Measurements from ENCODE around the gene KDM2B.
A peak's percentile ranks its signal among the peaks of the same experiment; 100 is the strongest.

Gene KDM2B

DNA sequence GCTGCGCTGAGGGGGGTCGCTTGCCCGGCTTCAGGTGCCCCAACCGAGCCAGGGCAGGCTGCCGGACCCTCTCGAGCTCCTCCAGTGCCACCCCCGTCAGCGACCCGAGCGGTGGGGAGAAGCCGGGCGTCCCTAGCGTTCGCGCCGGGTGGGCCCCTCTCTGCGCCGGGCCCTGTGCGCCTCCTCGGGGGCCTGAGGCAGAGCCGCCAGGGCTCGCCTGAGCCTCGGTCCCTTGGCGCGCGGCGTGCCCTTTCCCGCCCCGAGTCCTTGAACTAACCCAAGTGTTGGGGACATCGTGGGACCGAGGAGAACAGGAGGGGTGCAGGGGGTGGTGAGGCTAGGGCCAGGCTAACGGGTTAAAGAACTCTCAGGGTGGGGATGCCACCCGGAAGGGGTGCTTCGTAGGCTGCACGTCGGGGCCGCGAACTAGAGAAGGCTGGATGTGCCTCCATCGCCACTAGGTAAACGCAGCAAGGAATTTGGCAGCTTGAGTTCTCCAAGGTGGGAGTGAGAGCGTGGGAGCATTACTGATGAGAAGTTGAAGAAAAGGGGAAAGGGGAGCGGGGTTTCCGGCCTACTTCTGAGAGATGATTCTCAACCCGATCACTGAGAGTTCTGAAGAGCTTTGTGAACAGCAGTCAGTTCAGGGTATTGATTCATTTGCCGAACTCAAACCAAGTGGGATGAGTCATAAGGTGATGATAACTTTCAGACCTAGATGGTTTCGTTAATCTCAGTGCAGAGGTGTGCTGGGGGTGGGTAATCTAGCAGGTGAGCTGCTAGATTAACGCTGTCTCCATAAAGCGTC, 180.3 kb downstream of the KDM2B start:
- peak overlapping the region; percentile 89 for H3K27ac ChIP-seq

GRCh38 chr12:121399391-121400331, 181.2 kb downstream of the KDM2B start, which contains the start of gene RNF34:
RNF34 (plus strand) TSS chr12:121400118; CDS start chr12:121400213, 95 bp downstream.
- peak within 1 kb of the TSS; percentile 89 for H3K27ac ChIP-seq
- TF ChIP-seq CTCF (conservative IDR thresholded peaks at IDR 0.05) = no peak
- peak; percentile 15; the same call in 1 of the 2 replicates for TF ChIP-seq ZFX (IDR thresholded peaks at IDR 0.05)

More for the DNA sequence above, 180.3 kb downstream of the KDM2B start:
- TF ChIP-seq CTCF (conservative IDR thresholded peaks at IDR 0.05) (no peak), ZFX (IDR thresholded peaks at IDR 0.05) (peak; percentile 61)

DNA sequence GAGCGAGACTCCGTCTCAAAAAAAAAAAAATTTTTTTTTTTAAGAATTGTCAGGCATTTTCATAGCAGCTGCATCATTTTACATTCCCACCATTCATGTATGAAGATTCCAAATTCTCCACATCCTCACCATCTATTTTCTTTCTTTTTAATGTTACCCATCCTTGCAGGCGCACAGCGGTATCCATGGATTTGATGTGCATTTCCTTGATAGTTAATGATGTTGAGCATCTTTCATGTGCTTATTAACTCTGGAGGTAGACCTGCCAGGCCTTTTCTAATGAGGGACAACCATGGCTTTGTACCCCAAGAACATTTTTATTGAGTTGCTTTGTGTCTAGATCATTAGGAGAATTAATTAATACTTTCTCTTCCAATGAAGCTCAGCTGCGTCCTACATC, 182.5 kb downstream of the KDM2B start:
- H3K27ac ChIP-seq = no peak overlapping the region
- TF ChIP-seq ZFX (IDR thresholded peaks at IDR 0.05) = no peak
- TF ChIP-seq CTCF (conservative IDR thresholded peaks at IDR 0.05) = no peak

DNA sequence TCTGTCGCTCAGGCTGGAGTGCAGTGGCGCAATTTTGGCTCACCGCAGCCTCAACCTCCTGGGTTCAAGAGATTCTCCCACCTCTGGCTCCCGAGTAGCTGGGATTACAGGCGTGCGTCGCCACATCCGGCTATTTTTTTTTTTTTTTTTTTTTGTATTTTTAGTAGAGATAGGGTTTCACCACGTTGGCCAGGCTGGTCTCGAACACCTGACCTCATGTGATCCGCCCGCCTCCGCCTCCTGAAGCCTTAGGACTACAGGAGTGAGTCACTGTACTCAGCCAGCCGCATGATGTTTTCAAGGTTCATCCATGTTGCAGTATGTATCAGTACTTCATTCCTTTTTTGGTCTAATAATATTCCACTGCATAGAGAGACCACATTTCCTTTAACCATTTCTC, 183.3 kb downstream of the KDM2B start:
- H3K27ac ChIP-seq = no peak overlapping the region
- no peak for TF ChIP-seq CTCF (conservative IDR thresholded peaks at IDR 0.05)
- no peak for TF ChIP-seq ZFX (IDR thresholded peaks at IDR 0.05)

GRCh38 chr12:121392325-121392716, 188.5 kb downstream of the KDM2B start:
- TF ChIP-seq CTCF (conservative IDR thresholded peaks at IDR 0.05) (no peak), ZFX (IDR thresholded peaks at IDR 0.05) (no peak)
- H3K27ac ChIP-seq = no peak overlapping the region

- no peak overlapping the region for H3K27ac ChIP-seq
- TF ChIP-seq ZFX (IDR thresholded peaks at IDR 0.05) = no peak
These were observed 189.1 kb downstream of the KDM2B start for GRCh38 chr12:121391619-121392324.

DNA sequence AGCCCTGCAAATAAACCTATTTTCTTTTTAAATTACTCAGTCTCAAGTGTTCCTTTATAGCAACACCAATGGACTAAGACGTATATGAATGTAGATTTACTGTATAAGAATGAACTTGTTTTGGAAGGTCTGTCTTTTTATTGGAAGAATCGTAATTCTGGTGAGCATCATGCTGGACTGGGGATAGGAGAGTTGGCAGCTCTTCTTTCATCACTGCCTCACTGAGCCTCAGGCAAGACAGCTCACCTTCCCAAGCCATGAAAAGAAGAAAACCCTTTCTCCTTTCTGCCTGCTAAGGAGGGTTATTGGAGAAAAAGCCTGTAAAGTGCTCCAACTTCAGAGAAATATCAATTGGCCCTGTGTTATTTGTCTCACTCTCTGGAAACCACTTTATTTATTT, 190.0 kb downstream of the KDM2B start:
- H3K27ac ChIP-seq = no peak overlapping the region
- no peak for TF ChIP-seq CTCF (conservative IDR thresholded peaks at IDR 0.05)
- no peak for TF ChIP-seq ZFX (IDR thresholded peaks at IDR 0.05)
